Epithelial cell of proximal tubule (primary cell): ENCODE data around the gene B3GNT3. TPM values are rescaled to one million over a fixed set of nuclear protein-coding genes. Genes with fewer than 3 reads are reported as not detected.

Experiments
- DNase-seq: peaks from one replicate; pipeline ENCODE4 v3.0.0-alpha.2; 2011; ENCODE audit warnings: low read depth
- H3K4me3 ChIP-seq: 2 replicates; pipeline ENCODE4 v1.5.1; 2011; ENCODE audit warnings: low read depth, mild to moderate bottlenecking, low read length
- CTCF ChIP-seq: conservative IDR thresholded peaks from 2 replicates; pipeline ENCODE4 v1.5.1; 2012; ENCODE audit warnings: low read depth, mild to moderate bottlenecking, low read length
- total RNA-seq: library from RNA; depleted of rRNA; stranded (reverse); fragments of >200 nt; gene quantifications from 2 replicates; pipeline ENCODE4 v1.2.3, GENCODE V29; 2015

The B3GNT3 gene
- total RNA-seq, 1 donor from 2014 or later, result 17.3 TPM

GRCh38 chr19:17802137-17802858, 7.4 kb downstream of the B3GNT3 start:
- DNase-seq, result no peak
- no peak overlapping the region for H3K4me3 ChIP-seq
- TF ChIP-seq CTCF, result no peak

- no peak overlapping the region for H3K4me3 ChIP-seq
- no peak for TF ChIP-seq CTCF
- no peak for DNase-seq
These were observed 8.4 kb downstream of the B3GNT3 start for GRCh38 chr19:17803264-17803896.

- no peak for DNase-seq
- no peak overlapping the region for H3K4me3 ChIP-seq
- no peak for TF ChIP-seq CTCF
These were observed 10.5 kb downstream of the B3GNT3 start for GRCh38 chr19:17805427-17805826.

- DNase-seq, result no peak
- no peak for TF ChIP-seq CTCF
- no peak overlapping the region for H3K4me3 ChIP-seq
These were observed 12.0 kb downstream of the B3GNT3 start for GRCh38 chr19:17806945-17807344.

GRCh38 chr19:17807731-17808316, 12.9 kb downstream of the B3GNT3 start:
- DNase-seq, result no peak
- no peak for TF ChIP-seq CTCF
- no peak overlapping the region for H3K4me3 ChIP-seq

GRCh38 chr19:17811103-17811502, 16.2 kb downstream of the B3GNT3 start:
- DNase-seq, result no peak
- TF ChIP-seq CTCF, result no peak
- no peak overlapping the region for H3K4me3 ChIP-seq
